ENCODE data around the gene GABRA4.

Gene GABRA4

GRCh38 chr4:46934726-46935125 lies 58.7 kb downstream of the GABRA4 start:
- Histone ChIP-seq H3K4me3 (no peak overlapping the region), H3K27ac (no peak overlapping the region), H3K9me3 (no peaks in the 10 kb centered on the region), H3K36me3 (no peaks in the 10 kb centered on the region), H3K9ac (no peak overlapping the region), H4K20me1 (no peaks in the 10 kb centered on the region), H3K4me1 (no peaks in the 10 kb centered on the region), H3K4me2 (no peak overlapping the region), H3K27me3 (no peaks in the 10 kb centered on the region)
- no peak for TF ChIP-seq Cebpa-rat (IDR thresholded peaks at IDR 0.05)

DNA sequence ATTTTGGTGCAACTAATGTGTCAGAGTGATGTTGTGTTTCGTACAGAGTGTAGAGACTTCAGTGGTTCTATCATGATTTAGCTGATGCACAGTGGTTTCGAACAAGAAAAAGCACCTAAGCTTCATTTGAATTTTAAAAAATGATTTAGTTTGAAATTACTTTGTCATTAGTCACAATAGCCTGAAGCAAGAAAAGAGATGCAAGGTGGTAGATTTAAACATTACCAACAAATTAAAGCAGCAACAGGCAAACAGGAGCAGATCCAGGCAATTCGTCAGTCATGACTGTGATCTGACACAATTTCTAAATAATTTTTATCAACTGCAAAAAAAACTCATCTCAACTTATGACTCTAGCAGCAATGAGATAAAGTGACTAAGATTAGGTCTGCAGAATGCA lies 59.7 kb downstream of the GABRA4 start:
- Histone ChIP-seq H3K4me1 (no peaks in the 10 kb centered on the region), H3K36me3 (no peaks in the 10 kb centered on the region), H3K27ac (no peak overlapping the region), H3K9me3 (no peaks in the 10 kb centered on the region), H3K4me3 (no peak overlapping the region), H3K9ac (no peak overlapping the region), H4K20me1 (no peaks in the 10 kb centered on the region), H3K27me3 (no peaks in the 10 kb centered on the region), H3K4me2 (no peak overlapping the region)
- TF ChIP-seq Cebpa-rat (IDR thresholded peaks at IDR 0.05), result no peak

GRCh38 chr4:46931981-46932380 lies 61.4 kb downstream of the GABRA4 start:
- H3K36me3 ChIP-seq, result no peaks in the 10 kb centered on the region
- no peaks in the 10 kb centered on the region for H3K9me3 ChIP-seq
- H3K4me3 ChIP-seq, result no peak overlapping the region
- no peaks in the 10 kb centered on the region for H3K4me1 ChIP-seq
- no peak overlapping the region for H3K4me2 ChIP-seq
- no peak overlapping the region for H3K27ac ChIP-seq
- H3K9ac ChIP-seq, result no peak overlapping the region
- H4K20me1 ChIP-seq, result no peaks in the 10 kb centered on the region
- no peak for TF ChIP-seq Cebpa-rat (IDR thresholded peaks at IDR 0.05)
- H3K27me3 ChIP-seq, result no peaks in the 10 kb centered on the region

DNA sequence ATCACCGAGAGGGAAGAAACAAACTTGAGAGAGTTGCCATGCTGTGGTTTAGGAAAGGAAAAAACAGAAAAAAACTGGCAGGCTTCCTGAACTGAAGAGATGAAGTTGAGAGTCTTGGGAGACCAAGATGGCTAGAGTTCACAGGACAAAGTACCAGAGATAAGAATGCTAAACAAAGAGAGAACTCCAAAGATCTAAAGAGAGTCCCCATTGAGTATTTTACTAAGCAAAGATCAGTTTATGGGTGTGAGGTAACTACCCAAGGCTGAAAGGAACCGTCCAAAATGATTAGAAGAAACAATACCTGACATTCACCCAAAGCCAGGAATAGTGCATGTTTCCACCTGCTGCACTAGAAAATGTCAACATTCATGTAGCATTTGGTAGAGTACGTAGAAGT lies 62.5 kb downstream of the GABRA4 start:
- no peak overlapping the region for H3K27ac ChIP-seq
- no peaks in the 10 kb centered on the region for H3K4me1 ChIP-seq
- no peaks in the 10 kb centered on the region for H3K36me3 ChIP-seq
- no peaks in the 10 kb centered on the region for H3K9me3 ChIP-seq
- H4K20me1 ChIP-seq, result no peaks in the 10 kb centered on the region
- no peak overlapping the region for H3K9ac ChIP-seq
- H3K4me3 ChIP-seq, result no peak overlapping the region
- no peak overlapping the region for H3K4me2 ChIP-seq
- no peaks in the 10 kb centered on the region for H3K27me3 ChIP-seq
- TF ChIP-seq Cebpa-rat (IDR thresholded peaks at IDR 0.05), result no peak

GRCh38 chr4:46927201-46927600 lies 66.2 kb downstream of the GABRA4 start:
- no peak for TF ChIP-seq Cebpa-rat (IDR thresholded peaks at IDR 0.05)
- no peaks in the 10 kb centered on the region for H4K20me1 ChIP-seq
- H3K27me3 ChIP-seq, result no peaks in the 10 kb centered on the region
- H3K27ac ChIP-seq, result no peak overlapping the region
- H3K4me1 ChIP-seq, result no peaks in the 10 kb centered on the region
- H3K4me3 ChIP-seq, result no peak overlapping the region
- H3K9me3 ChIP-seq, result no peaks in the 10 kb centered on the region
- no peak overlapping the region for H3K9ac ChIP-seq
- no peaks in the 10 kb centered on the region for H3K36me3 ChIP-seq
- H3K4me2 ChIP-seq, result no peak overlapping the region

- H4K20me1 ChIP-seq, result no peaks in the 10 kb centered on the region
- no peak overlapping the region for H3K9ac ChIP-seq
- no peaks in the 10 kb centered on the region for H3K27me3 ChIP-seq
- no peaks in the 10 kb centered on the region for H3K9me3 ChIP-seq
- no peak overlapping the region for H3K27ac ChIP-seq
- no peaks in the 10 kb centered on the region for H3K4me1 ChIP-seq
- no peak overlapping the region for H3K4me3 ChIP-seq
- H3K36me3 ChIP-seq, result no peaks in the 10 kb centered on the region
- H3K4me2 ChIP-seq, result no peak overlapping the region
- TF ChIP-seq Cebpa-rat (IDR thresholded peaks at IDR 0.05), result no peak
Measured at GRCh38 chr4:46924789-46925529, 68.4 kb downstream of the GABRA4 start.

DNA sequence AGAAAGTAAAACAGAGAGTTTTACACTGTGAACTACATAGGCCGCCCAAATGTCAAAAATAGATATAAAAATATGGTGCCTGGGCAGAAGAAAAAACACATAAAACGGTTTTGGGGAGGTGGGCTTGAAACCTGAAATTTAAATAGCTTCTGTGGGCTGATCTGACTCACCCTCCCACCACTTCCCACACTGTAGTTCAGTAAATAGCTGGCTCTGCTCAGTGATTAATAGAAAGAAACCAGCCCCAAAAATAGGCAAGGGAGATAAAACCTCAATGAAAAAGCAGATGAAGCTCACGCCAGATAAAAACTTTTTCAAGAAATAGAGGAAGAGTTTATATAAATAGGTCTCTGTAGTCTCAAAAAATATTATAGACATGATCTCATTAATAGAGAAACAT lies 71.2 kb downstream of the GABRA4 start:
- no peaks in the 10 kb centered on the region for H3K4me1 ChIP-seq
- TF ChIP-seq Cebpa-rat (IDR thresholded peaks at IDR 0.05), result no peak
- H3K9me3 ChIP-seq, result no peaks in the 10 kb centered on the region
- H3K27ac ChIP-seq, result no peak overlapping the region
- no peaks in the 10 kb centered on the region for H4K20me1 ChIP-seq
- H3K27me3 ChIP-seq, result no peaks in the 10 kb centered on the region
- no peak overlapping the region for H3K4me2 ChIP-seq
- H3K9ac ChIP-seq, result no peak overlapping the region
- H3K4me3 ChIP-seq, result no peak overlapping the region
- H3K36me3 ChIP-seq, result no peaks in the 10 kb centered on the region

DNA sequence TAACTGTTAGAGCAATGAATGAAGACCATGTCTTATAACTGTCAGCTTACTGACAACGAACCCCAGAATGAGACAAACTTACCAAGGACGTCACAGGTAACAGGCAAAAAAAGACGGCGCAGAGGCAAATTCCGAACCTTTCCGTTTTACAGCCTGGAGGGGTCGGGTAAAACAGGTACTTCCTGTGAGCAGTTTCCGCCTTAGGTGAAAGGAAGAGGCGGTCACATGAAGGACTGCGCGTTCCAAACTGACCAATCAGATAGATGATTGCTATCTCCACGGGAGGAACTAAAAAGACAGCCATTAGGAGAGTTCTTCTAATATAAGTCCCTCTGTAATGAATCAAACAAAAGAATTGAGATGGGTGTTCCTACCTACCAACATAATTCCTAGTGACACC lies 84.3 kb downstream of the GABRA4 start, which contains the start of gene COX7B2:
TSS of gene COX7B2 (minus strand) at position 168 of the 400 bp plus-strand sequence. CDS start 174,053 bp downstream, outside the sequence.
- no peaks in the 10 kb centered on the region for H3K27me3 ChIP-seq
- TF ChIP-seq Cebpa-rat (IDR thresholded peaks at IDR 0.05), result no peak
- H3K4me3 ChIP-seq, result no peak within 1 kb of the TSS
- no peaks in the 10 kb centered on the region for H3K9me3 ChIP-seq
- H4K20me1 ChIP-seq, result no peaks in the 10 kb centered on the region
- H3K4me2 ChIP-seq, result no peak within 1 kb of the TSS
- H3K36me3 ChIP-seq, result no peaks in the 10 kb centered on the region
- H3K9ac ChIP-seq, result no peak within 1 kb of the TSS
- no peaks in the 10 kb centered on the region for H3K4me1 ChIP-seq
- no peak within 1 kb of the TSS for H3K27ac ChIP-seq

DNA sequence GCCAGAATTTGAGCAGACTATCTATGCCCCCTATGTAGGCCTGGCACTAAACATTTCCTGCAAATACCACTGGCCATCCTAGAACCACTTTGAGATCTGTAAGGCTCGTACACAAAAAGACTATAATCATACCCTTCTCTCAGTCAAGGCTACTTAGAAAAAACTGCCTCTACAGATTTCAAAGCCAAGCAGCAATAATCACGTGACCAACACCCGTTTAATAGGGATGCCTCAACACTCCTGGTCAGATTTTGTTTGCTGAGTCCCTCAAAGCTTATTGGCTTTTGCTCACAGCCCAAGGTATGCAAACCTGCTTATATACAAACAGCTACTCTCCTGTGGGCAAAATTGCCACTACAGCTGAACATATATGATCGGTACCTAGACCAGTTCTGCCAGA lies 85.2 kb downstream of the GABRA4 start:
- Histone ChIP-seq H3K4me3 (no peak overlapping the region), H4K20me1 (no peaks in the 10 kb centered on the region), H3K4me1 (no peaks in the 10 kb centered on the region), H3K27ac (no peak overlapping the region), H3K9ac (no peak overlapping the region), H3K27me3 (no peaks in the 10 kb centered on the region), H3K4me2 (no peak overlapping the region), H3K9me3 (no peaks in the 10 kb centered on the region), H3K36me3 (no peaks in the 10 kb centered on the region)
- TF ChIP-seq Cebpa-rat (IDR thresholded peaks at IDR 0.05), result no peak

DNA sequence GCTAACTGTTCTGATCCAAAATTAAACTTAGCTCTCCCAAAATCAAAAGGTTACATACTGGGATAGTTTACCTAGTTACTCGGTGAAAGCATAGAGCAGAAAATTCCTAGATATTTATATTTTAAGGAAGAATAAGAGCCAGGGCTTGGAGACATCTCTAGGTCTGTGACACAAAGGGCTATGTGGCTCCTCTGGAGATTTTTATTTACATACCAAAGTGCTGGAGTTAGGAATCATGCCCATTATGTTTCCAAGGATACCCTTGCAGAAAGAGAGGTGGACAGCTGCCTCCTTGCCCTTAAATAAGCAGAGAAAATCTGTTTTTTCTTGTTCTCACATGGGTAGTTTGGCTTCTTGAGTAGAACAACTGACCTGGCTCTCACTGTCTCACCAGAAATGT lies 93.3 kb downstream of the GABRA4 start:
- no peaks in the 10 kb centered on the region for H3K4me1 ChIP-seq
- no peak overlapping the region for H3K9ac ChIP-seq
- no peaks in the 10 kb centered on the region for H4K20me1 ChIP-seq
- no peak for TF ChIP-seq Cebpa-rat (IDR thresholded peaks at IDR 0.05)
- H3K36me3 ChIP-seq, result no peaks in the 10 kb centered on the region
- H3K9me3 ChIP-seq, result no peaks in the 10 kb centered on the region
- no peak overlapping the region for H3K27ac ChIP-seq
- H3K27me3 ChIP-seq, result no peaks in the 10 kb centered on the region
- H3K4me2 ChIP-seq, result no peak overlapping the region
- H3K4me3 ChIP-seq, result no peak overlapping the region

- Histone ChIP-seq H3K27me3 (no peaks in the 10 kb centered on the region), H3K9ac (no peak overlapping the region), H3K4me2 (no peak overlapping the region), H4K20me1 (no peaks in the 10 kb centered on the region), H3K27ac (no peak overlapping the region), H3K9me3 (0 out of 2 replicates have a peak, but pooled peaks cover 4% of the 10 kb centered on the region), H3K4me1 (no peaks in the 10 kb centered on the region), H3K36me3 (no peaks in the 10 kb centered on the region), H3K4me3 (no peak overlapping the region)
- TF ChIP-seq Cebpa-rat (IDR thresholded peaks at IDR 0.05), result peak; percentile 13; the same call in 1 of the 2 replicates
Measured at GRCh38 chr4:46894826-46895225, 98.6 kb downstream of the GABRA4 start.
